Endothelial cell of umbilical vein (primary cell): ENCODE results near the gene NOD1.

Experiments used
- CTCF ChIP-seq, 2 donors: IDR thresholded peaks; 1 replicate in 1 of 2; 2 replicates in 1 of 2; pipeline ENCODE4 v1.5.1; 2011; ENCODE audit warnings: low read length in 2 of 2, mild to moderate bottlenecking in 2 of 2, moderate library complexity in 2 of 2, control low read depth in 1 of 2, inconsistent platforms in 1 of 2, low read depth in 1 of 2; ENCODE audit not compliant: insufficient read depth in 1 of 2; ENCODE audit errors: extremely low read depth in 1 of 2
- MAX ChIP-seq: IDR thresholded peaks from 2 replicates; pipeline ENCODE4 v1.6.1; 2011; ENCODE audit not compliant: insufficient read depth, insufficient read length

DNA sequence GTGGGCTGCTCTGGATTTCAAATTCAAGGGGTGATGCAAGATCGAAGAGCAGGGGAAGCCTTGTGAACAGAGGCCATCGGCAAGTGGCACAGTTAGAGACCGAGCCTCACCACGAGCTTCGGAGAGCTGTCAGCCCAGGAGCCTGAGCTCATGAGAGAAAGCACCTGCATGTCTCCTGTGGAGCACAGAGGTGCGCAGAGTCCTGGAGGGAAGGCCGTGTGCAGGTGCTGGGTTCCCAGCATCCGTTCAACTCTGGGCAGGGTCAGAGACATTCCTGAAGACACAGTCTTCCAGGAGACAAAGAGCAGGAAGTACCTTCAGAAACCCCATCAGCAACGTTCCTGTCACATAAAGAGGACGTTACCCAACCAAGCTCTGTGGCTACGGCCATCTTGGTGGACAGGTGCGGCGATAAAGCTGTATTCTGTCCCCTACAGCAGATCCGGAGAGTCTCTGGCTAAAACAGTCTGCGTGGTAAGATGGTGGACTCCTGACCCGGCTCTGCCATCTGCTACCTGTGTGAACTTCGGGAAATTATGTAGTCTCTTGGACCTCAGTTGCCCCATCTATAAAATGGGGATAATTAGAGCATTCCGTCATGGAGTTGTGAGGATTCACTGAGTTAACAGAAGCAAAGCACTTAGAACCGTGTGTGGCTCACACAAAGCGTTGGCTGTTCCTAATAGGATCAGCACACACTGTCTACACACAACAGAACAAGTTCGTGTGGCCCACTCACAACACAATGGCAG, 40.6 kb downstream of the NOD1 start:
- no peak for TF ChIP-seq MAX
- no peak for TF ChIP-seq CTCF (IDR thresholded peaks at IDR 0.05; ENCODE audit: extremely low read depth in 1 of 2, insufficient read depth in 1 of 2, low read depth in 1 of 2, low read length in 2 of 2)
